Fibroblast of lung (primary cell): ENCODE measurements around the gene ARF1.

Source experiments
- CTCF ChIP-seq, 2 donors: IDR thresholded peaks in 1 of 2; conservative IDR thresholded peaks in 1 of 2; 1 replicate in 1 of 2; 2 replicates in 1 of 2; pipeline ENCODE4 v1.5.1; 2011 to 2012; ENCODE audit warnings: low read length in 2 of 2, control low read depth in 1 of 2, inconsistent platforms in 1 of 2, low read depth in 1 of 2, mild to moderate bottlenecking in 1 of 2
- EZH2 ChIP-seq: IDR thresholded peaks from 2 replicates; pipeline ENCODE4 v1.5.1; 2012; ENCODE audit warnings: low read length, control low read depth, mild to moderate bottlenecking; ENCODE audit errors: missing control alignments

DNA sequence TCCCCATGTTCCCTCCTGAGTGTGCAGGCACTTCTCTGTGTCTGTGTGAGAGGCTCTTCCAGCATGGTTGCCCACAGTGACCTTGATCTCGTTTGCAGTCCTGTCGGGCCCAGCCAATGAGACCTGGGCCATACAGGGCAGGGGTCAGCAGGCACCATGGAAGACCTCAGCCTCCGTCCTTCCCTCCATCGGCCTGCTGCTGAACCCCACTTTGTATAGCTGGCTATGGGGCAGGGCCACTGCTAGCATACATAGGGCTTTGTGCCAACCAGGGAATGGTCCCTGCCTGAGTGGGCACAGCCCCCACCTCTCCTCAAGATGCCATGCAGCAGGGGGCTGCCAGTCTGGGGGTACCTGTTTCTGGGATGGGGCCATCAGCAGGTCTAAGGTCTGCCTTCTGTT is 16.8 kb downstream of the ARF1 start:
- TF ChIP-seq CTCF (conservative IDR thresholded peaks at IDR 0.05 in 1 of 2, IDR thresholded peaks at IDR 0.05 in 1 of 2; ENCODE audit: low read depth in 1 of 2, low read length in 2 of 2): no peak
- TF ChIP-seq EZH2: no peak
